Measurements from ENCODE around the gene ENDOD1. TPM values are rescaled to one million over a fixed set of nuclear protein-coding genes. Genes with fewer than 3 reads are reported as not detected.

ENDOD1 gene
- total RNA-seq, 1 experiment from 2014 or later = 0.87 TPM

GRCh38 chr11:95100191-95100648 is 10.6 kb downstream of the ENDOD1 start:
- H3K18ac ChIP-seq (ENCODE audit: insufficient read length, low read depth, low read length) = no peak overlapping the region
- H3K23ac ChIP-seq (ENCODE audit: insufficient read length, low read depth, low read length) = no peak overlapping the region
- H3K14ac ChIP-seq (ENCODE audit: insufficient read depth, low read length) = no peak overlapping the region
- Mint-ChIP-seq H3K4me1 (no peaks in the 10 kb centered on the region), H3K27me3 (ENCODE audit: low read depth) (peaks cover 13% of the 10 kb centered on the region), H3K27ac (no peak overlapping the region; a peak in 1 of 7 replicates), H3K4me3 (no peak overlapping the region), H3K36me3 (ENCODE audit: insufficient read depth in 1 of 3, low read depth in 3 of 3) (no peaks in the 10 kb centered on the region), H3K9me3 (no peaks in the 10 kb centered on the region)
- no peaks in the 10 kb centered on the region for H3K79me2 ChIP-seq (ENCODE audit: insufficient read depth, low read length)
- H3T11ph ChIP-seq (ENCODE audit: low read length) = no peak overlapping the region
- H4K5ac ChIP-seq (ENCODE audit: insufficient read length, low read depth, low read length) = no peak overlapping the region
- H2BK12ac ChIP-seq (ENCODE audit: insufficient read length, low read depth, low read length) = no peak overlapping the region
- no peak overlapping the region for H3K9ac ChIP-seq (ENCODE audit: extremely low read depth, insufficient read length, low read length)
- no peak overlapping the region for H2AFZ ChIP-seq (ENCODE audit: low read length)
- H3K27me3 ChIP-seq (ENCODE audit: insufficient read depth, low read length) = no peaks in the 10 kb centered on the region
- H4K91ac ChIP-seq (ENCODE audit: insufficient read length, low read depth, low read length) = no peak overlapping the region
- H2BK120ac ChIP-seq (ENCODE audit: low read depth, low read length, poor library complexity, severe bottlenecking) = no peak overlapping the region
- no peaks in the 10 kb centered on the region for H3K4me1 ChIP-seq (ENCODE audit: insufficient read depth, low read length)
- no peak overlapping the region for H2BK20ac ChIP-seq (ENCODE audit: low read depth, low read length, poor library complexity, severe bottlenecking)
- WGBS (ENCODE audit: extremely low coverage, insufficient read length, low lambda C conversion rate) = no CpG with 5 or more reads among the region's 4 CpGs
- no peak for DNase-seq
- no peak overlapping the region for H2BK15ac ChIP-seq (ENCODE audit: low read depth, low read length)
- no peak for TF ChIP-seq CTCF (conservative IDR thresholded peaks at IDR 0.05)
- H3K56ac ChIP-seq (ENCODE audit: insufficient read length, low read depth, low read length) = no peak overlapping the region
- H2AK5ac ChIP-seq (ENCODE audit: insufficient read length, low read length) = no peak overlapping the region
- H2BK5ac ChIP-seq (ENCODE audit: insufficient read length, low read length) = no peak overlapping the region
- H3K4me2 ChIP-seq (ENCODE audit: insufficient read depth, insufficient read length, low read length) = no peak overlapping the region
- H3K23me2 ChIP-seq (ENCODE audit: insufficient read length, low read depth, low read length, poor library complexity, severe bottlenecking) = no peaks in the 10 kb centered on the region
- no peak overlapping the region for H3K27ac ChIP-seq (ENCODE audit: insufficient read length, low read depth, low read length)
- H4K20me1 ChIP-seq (ENCODE audit: control insufficient read depth, insufficient read depth, insufficient read length) = no peaks in the 10 kb centered on the region
- no peak overlapping the region for H3K4ac ChIP-seq (ENCODE audit: low read depth, low read length)
- no peaks in the 10 kb centered on the region for H3K9me3 ChIP-seq (ENCODE audit: control insufficient read depth, low read depth, low read length)
- H4K8ac ChIP-seq (replicated peaks; ENCODE audit: insufficient read length, low read depth, low read length) = no peak overlapping the region
- H3K79me1 ChIP-seq (ENCODE audit: insufficient read depth, low read depth, low read length, poor library complexity, severe bottlenecking) = no peaks in the 10 kb centered on the region

All from H9 (cell line).